ENCODE results near the gene VAV2.

- TF ChIP-seq BCLAF1 (IDR thresholded peaks at IDR 0.05; ENCODE audit: borderline replicate concordance in 1 of 2, control insufficient read depth in 1 of 2, low read depth in 2 of 2, low read length in 1 of 2) (no peak), PRDM10 (IDR thresholded peaks at IDR 0.05; ENCODE audit: partially characterized antibody) (no peak), ATF6 (CRISPR knock-in tag; IDR thresholded peaks at IDR 0.05) (no peak), POLR2AphosphoS5 (IDR thresholded peaks at IDR 0.05; ENCODE audit: control insufficient read depth, insufficient read depth, low read depth, low read length) (no peak), NR1H2 (CRISPR knock-in tag; IDR thresholded peaks at IDR 0.05) (no peak), STAT5A (IDR thresholded peaks at IDR 0.05; ENCODE audit: borderline replicate concordance, low read length) (no peak), NCOR1 (IDR thresholded peaks at IDR 0.05) (no peak), ZNF75A (CRISPR knock-in tag; IDR thresholded peaks at IDR 0.05) (no peak), NELFE (IDR thresholded peaks at IDR 0.05; ENCODE audit: insufficient read depth, insufficient read length) (no peak), ZNF224 (CRISPR knock-in tag; IDR thresholded peaks at IDR 0.05) (no peak), E2F4 (CRISPR knock-in tag; IDR thresholded peaks at IDR 0.05; ENCODE audit: low read depth) (no peak)
- TF ChIP-seq, protein P1, sequence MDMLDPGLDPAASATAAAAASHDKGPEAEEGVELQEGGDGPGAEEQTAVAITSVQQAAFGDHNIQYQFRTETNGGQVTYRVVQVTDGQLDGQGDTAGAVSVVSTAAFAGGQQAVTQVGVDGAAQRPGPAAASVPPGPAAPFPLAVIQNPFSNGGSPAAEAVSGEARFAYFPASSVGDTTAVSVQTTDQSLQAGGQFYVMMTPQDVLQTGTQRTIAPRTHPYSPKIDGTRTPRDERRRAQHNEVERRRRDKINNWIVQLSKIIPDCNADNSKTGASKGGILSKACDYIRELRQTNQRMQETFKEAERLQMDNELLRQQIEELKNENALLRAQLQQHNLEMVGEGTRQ (CRISPR knock-in tag; IDR thresholded peaks at IDR 0.05): no peak
- TF ChIP-seq, protein P2, sequence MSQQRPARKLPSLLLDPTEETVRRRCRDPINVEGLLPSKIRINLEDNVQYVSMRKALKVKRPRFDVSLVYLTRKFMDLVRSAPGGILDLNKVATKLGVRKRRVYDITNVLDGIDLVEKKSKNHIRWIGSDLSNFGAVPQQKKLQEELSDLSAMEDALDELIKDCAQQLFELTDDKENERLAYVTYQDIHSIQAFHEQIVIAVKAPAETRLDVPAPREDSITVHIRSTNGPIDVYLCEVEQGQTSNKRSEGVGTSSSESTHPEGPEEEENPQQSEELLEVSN (IDR thresholded peaks at IDR 0.05; ENCODE audit: borderline replicate concordance in 1 of 2, extremely low read depth in 1 of 2, insufficient read depth in 1 of 2, insufficient read length in 1 of 2, low read depth in 1 of 2, low read length in 1 of 2, poor library complexity in 1 of 2, severe bottlenecking in 1 of 2): no peak
- TF ChIP-seq, protein P3, sequence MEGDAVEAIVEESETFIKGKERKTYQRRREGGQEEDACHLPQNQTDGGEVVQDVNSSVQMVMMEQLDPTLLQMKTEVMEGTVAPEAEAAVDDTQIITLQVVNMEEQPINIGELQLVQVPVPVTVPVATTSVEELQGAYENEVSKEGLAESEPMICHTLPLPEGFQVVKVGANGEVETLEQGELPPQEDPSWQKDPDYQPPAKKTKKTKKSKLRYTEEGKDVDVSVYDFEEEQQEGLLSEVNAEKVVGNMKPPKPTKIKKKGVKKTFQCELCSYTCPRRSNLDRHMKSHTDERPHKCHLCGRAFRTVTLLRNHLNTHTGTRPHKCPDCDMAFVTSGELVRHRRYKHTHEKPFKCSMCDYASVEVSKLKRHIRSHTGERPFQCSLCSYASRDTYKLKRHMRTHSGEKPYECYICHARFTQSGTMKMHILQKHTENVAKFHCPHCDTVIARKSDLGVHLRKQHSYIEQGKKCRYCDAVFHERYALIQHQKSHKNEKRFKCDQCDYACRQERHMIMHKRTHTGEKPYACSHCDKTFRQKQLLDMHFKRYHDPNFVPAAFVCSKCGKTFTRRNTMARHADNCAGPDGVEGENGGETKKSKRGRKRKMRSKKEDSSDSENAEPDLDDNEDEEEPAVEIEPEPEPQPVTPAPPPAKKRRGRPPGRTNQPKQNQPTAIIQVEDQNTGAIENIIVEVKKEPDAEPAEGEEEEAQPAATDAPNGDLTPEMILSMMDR (IDR thresholded peaks at IDR 0.05 in 2 of 3, conservative IDR thresholded peaks at IDR 0.05 in 1 of 3; ENCODE audit: insufficient read depth in 2 of 3, low read depth in 1 of 3, low read length in 3 of 3): peak; percentile 81 to 89 (median 87)
Observed at GRCh38 chr9:133782157-133783130, 209.7 kb downstream of the VAV2 start.

Data from K562 (cell line).